Panc1 (cell line): Measurements from ENCODE around the gene ETNK2. TPM values are rescaled to one million over a fixed set of nuclear protein-coding genes. Genes with fewer than 3 reads are reported as not detected.
"Not testable (repeated sequence)": the region's sequence is repeated elsewhere in the genome, so short reads cannot be mapped to it uniquely, and the experiment has no call there.

Experiments
- ATAC-seq: fragments of 200-7000 bp; cut with Tn5 transposase; 2 replicates; pipeline ENCODE4 v1.9.1; 2020; ENCODE audit warnings: mild to moderate bottlenecking, moderate library complexity
- BruUV-seq: library from RNA; stranded (reverse); fragments of 400-500 nt; replicated peaks from 2 replicates; lab custom pipeline; 2021; lab: Mats Ljungman, UMichigan
- CTCF ChIA-PET: fragments of 300-600 bp; sonication (Branson Sonifier 250); formaldehyde crosslinking; loops from one replicate; lab custom pipeline; 2022; ENCODE audit warnings: antibody characterized with exemption; lab: Charles Lee
- POLR2A ChIA-PET: fragments of 300-600 bp; sonication (Branson Sonifier 250); formaldehyde crosslinking; loops from one replicate; lab custom pipeline; 2022; ENCODE audit warnings: antibody characterized with exemption; lab: Charles Lee
- DNase-seq: peaks from one replicate; pipeline ENCODE4 v3.0.0-alpha.2; 2010; ENCODE audit warnings: low read depth, low spot score
- H3K27ac ChIP-seq: 2 replicates; pipeline ENCODE4 v1.5.1; 2011; ENCODE audit warnings: mild to moderate bottlenecking, low read length, inconsistent platforms
- H3K27me3 ChIP-seq: fragments of 200-500 bp; sonication (Bioruptor generic); 2 replicates; pipeline ENCODE4 v1.6.0; 2014; ENCODE audit warnings: low read length, inconsistent platforms; ENCODE audit not compliant: control insufficient read depth, insufficient read depth
- H3K36me3 ChIP-seq: fragments of 200-500 bp; sonication (Bioruptor generic); 2 replicates; pipeline ENCODE4 v1.5.1; 2014; ENCODE audit warnings: inconsistent platforms, mild to moderate bottlenecking, low read length, moderate library complexity; ENCODE audit not compliant: control insufficient read depth, insufficient read depth
- H3K4me1 ChIP-seq: 2 replicates; pipeline ENCODE4 v1.5.1; 2011; ENCODE audit warnings: inconsistent platforms, mild to moderate bottlenecking, low read length, moderate library complexity; ENCODE audit not compliant: control insufficient read depth, insufficient read depth
- H3K4me3 ChIP-seq, 2 experiments: 2 replicates each; pipeline ENCODE4 v1.5.1; 2011 to 2012; ENCODE audit warnings: low read depth in 2 of 2, low read length in 2 of 2, mild to moderate bottlenecking in 2 of 2, inconsistent platforms in 1 of 2, moderate library complexity in 1 of 2
- H3K9me3 ChIP-seq: fragments of 200-500 bp; sonication (Bioruptor generic); 2 replicates; pipeline ENCODE4 v1.5.1; 2014; ENCODE audit warnings: low read depth, mild to moderate bottlenecking, inconsistent platforms, low read length, moderate library complexity; ENCODE audit not compliant: control insufficient read depth, insufficient read depth
- CTCF ChIP-seq: fragments of 450-650 bp; IDR thresholded peaks from 2 replicates; pipeline ENCODE4 v1.5.1; 2017; ENCODE audit warnings: mild to moderate bottlenecking
- POLR2AphosphoS5 ChIP-seq: IDR thresholded peaks from 2 replicates; pipeline ENCODE4 v1.6.1; 2012; ENCODE audit warnings: mild to moderate bottlenecking, low read depth, low read length, moderate library complexity
- REST ChIP-seq, 2 experiments: IDR thresholded peaks; 2 replicates each; pipeline ENCODE4 v1.6.1; 2011 to 2012; ENCODE audit warnings: low read depth in 2 of 2, control low read depth in 1 of 2, low read length in 1 of 2, mild to moderate bottlenecking in 1 of 2, moderate library complexity in 1 of 2; ENCODE audit not compliant: insufficient read depth in 1 of 2
- SIN3A ChIP-seq: IDR thresholded peaks from 2 replicates; pipeline ENCODE4 v1.6.1; 2012; ENCODE audit warnings: low read depth, mild to moderate bottlenecking, low read length, moderate library complexity, borderline replicate concordance; ENCODE audit not compliant: insufficient read depth
- TCF7L2 ChIP-seq: IDR thresholded peaks from 2 replicates; pipeline ENCODE4 v1.6.1; 2011; ENCODE audit warnings: mild to moderate bottlenecking, low read depth, low read length, inconsistent platforms
- in situ Hi-C: cut with HindIII; loops from 2 replicates; pipeline ENCODE4 v1.10.0; 2016; ENCODE audit warnings: low sequenced_read_pairs, low pct_unique_long_range_greater_than_20kb
- intact Hi-C: fragments of 100-400 bp; cut with micrococcal nuclease; formaldehyde crosslinking; loops from one replicate; pipeline ENCODE4 v1.10.0; 2022; ENCODE audit not compliant: unreplicated experiment
- total RNA-seq: library from RNA; stranded (reverse); gene quantifications from one replicate; pipeline ENCODE4 v1.2.1, GENCODE V29; 2021; ENCODE audit not compliant: unreplicated experiment

ETNK2 gene
- total RNA-seq, 1 experiment from 2014 or later: 6.7 TPM

GRCh38 chr1:204102029-204102611 lies 49.7 kb downstream of the ETNK2 start:
- DNase-seq (no peak), ATAC-seq (no peak)
- Histone ChIP-seq H3K4me1 (peaks cover 31% of the 10 kb centered on the region), H3K36me3 (no peaks in the 10 kb centered on the region), H3K27ac (0 out of 2 replicates have a peak overlapping the region, but pooled peaks have one; percentile 5), H3K27me3 (no peaks in the 10 kb centered on the region), H3K9me3 (no peaks in the 10 kb centered on the region), H3K4me3 (no peak overlapping the region)
- in situ Hi-C loops: no loop called here
- no TSS peak for BruUV-seq
- POLR2A ChIA-PET: no interaction called here
- CTCF ChIA-PET: no interaction called here
- TF ChIP-seq REST (IDR thresholded peaks at IDR 0.05; ENCODE audit: insufficient read depth in 1 of 2, low read depth in 2 of 2, low read length in 1 of 2) (no peak), TCF7L2 (no peak), SIN3A (no peak), POLR2AphosphoS5 (no peak), CTCF (no peak)
- intact Hi-C loops: no loop called here

GRCh38 chr1:204099754-204100153 lies 52.1 kb downstream of the ETNK2 start:
- intact Hi-C loops, H3K36me3 ChIP-seq, CTCF ChIA-PET, H3K27ac ChIP-seq, H3K9me3 ChIP-seq, H3K4me3 ChIP-seq, DNase-seq, H3K27me3 ChIP-seq, in situ Hi-C loops, POLR2A ChIA-PET, BruUV-seq, ATAC-seq: not testable (repeated sequence)
- H3K4me1 ChIP-seq: peaks cover 30% of the 10 kb centered on the region

GRCh38 chr1:204098683-204099082 lies 53.2 kb downstream of the ETNK2 start:
- no peak for ATAC-seq
- H3K4me3 ChIP-seq: no peak overlapping the region
- H3K27ac ChIP-seq: peak overlapping the region; percentile 10; the same call in 1 of the 2 replicates
- intact Hi-C loops (no loop called here), in situ Hi-C loops (no loop called here)
- H3K9me3 ChIP-seq: no peaks in the 10 kb centered on the region
- H3K36me3 ChIP-seq: no peaks in the 10 kb centered on the region
- no TSS peak for BruUV-seq
- POLR2A ChIA-PET: interaction anchor here (0.7 kb wide), 1 partner anchor 276 kb away, joined by 3 read pairs; no protein-coding TSS in a partner anchor
- TF ChIP-seq SIN3A: no peak
- TF ChIP-seq TCF7L2: no peak
- TF ChIP-seq REST (IDR thresholded peaks at IDR 0.05; ENCODE audit: insufficient read depth in 1 of 2, low read depth in 2 of 2, low read length in 1 of 2): no peak
- TF ChIP-seq CTCF: no peak
- no peak for TF ChIP-seq POLR2AphosphoS5
- CTCF ChIA-PET: interaction anchor here (0.5 kb wide), 1 partner anchor 52 kb away, joined by 5 read pairs; no protein-coding TSS in a partner anchor
- H3K4me1 ChIP-seq: peaks cover 30% of the 10 kb centered on the region
- DNase-seq: no peak
- H3K27me3 ChIP-seq: no peaks in the 10 kb centered on the region
